GM12872 (cell line): Measurements from ENCODE around the gene CASKIN2.

Experiments used
- TF ChIP-seq, protein P1 (sequence below): IDR thresholded peaks from 3 replicates; pipeline ENCODE4 v1.5.1; 2011; ENCODE audit warnings: low read depth, mild to moderate bottlenecking, low read length, moderate library complexity; ENCODE audit not compliant: insufficient read depth

The CASKIN2 gene

GRCh38 chr17:75550139-75550465 is 34.8 kb upstream of the CASKIN2 start:
- TF ChIP-seq, protein P1, sequence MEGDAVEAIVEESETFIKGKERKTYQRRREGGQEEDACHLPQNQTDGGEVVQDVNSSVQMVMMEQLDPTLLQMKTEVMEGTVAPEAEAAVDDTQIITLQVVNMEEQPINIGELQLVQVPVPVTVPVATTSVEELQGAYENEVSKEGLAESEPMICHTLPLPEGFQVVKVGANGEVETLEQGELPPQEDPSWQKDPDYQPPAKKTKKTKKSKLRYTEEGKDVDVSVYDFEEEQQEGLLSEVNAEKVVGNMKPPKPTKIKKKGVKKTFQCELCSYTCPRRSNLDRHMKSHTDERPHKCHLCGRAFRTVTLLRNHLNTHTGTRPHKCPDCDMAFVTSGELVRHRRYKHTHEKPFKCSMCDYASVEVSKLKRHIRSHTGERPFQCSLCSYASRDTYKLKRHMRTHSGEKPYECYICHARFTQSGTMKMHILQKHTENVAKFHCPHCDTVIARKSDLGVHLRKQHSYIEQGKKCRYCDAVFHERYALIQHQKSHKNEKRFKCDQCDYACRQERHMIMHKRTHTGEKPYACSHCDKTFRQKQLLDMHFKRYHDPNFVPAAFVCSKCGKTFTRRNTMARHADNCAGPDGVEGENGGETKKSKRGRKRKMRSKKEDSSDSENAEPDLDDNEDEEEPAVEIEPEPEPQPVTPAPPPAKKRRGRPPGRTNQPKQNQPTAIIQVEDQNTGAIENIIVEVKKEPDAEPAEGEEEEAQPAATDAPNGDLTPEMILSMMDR, result no peak

GRCh38 chr17:75549246-75550138 is 34.2 kb upstream of the CASKIN2 start:
- TF ChIP-seq, protein P1, result no peak

DNA sequence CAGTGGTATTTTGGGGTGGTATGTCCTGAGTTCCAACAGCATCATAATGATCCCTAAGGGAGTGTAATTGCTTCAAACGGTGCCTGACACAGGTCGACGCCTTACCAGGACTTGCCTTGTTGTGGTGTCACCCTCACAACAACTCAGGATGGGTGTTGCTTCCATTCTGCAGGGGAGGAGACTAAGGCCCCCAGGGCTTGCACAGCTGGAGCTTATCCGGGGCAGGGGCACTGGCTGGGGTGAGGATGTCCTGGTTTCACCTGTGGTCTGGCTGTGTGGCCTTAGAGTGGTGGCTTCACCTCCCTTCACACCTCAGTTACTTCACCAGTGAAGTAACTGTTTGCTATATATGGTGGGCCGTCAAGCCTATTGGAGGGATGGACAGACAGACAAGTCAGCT is 33.5 kb upstream of the CASKIN2 start:
- TF ChIP-seq, protein P1, result no peak

GRCh38 chr17:75547091-75547490 is 31.8 kb upstream of the CASKIN2 start:
- TF ChIP-seq, protein P1, result no peak

DNA sequence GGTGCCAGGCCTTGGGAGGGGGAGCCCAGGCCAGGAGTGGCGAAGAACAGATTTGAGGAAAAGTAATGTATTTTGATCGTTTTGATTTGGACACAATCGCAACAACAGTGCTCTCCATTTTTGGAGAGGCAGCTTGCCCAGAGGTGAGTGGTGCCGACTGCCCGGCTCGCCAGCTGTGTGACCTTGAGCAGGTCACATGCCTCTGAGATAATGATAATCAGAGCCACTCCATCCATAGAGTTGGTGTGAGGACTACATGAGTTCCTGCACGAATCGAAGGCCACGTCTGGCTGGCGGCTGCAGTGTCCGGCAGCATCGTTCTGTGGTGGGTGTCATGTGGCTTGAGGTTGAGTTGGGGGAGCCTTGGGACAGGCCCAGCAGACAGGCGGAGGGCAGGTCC is 30.8 kb upstream of the CASKIN2 start:
- TF ChIP-seq, protein P1, result no peak

GRCh38 chr17:75544250-75544649 is 28.9 kb upstream of the CASKIN2 start:
- TF ChIP-seq, protein P1, result no peak

GRCh38 chr17:75542728-75543336 is 27.5 kb upstream of the CASKIN2 start:
- TF ChIP-seq, protein P1, result no peak
